Left kidney (tissue), 8 donors: ENCODE measurements around the gene SARNP. TPM values are rescaled to one million over a fixed set of nuclear protein-coding genes. Genes with fewer than 3 reads are reported as not detected.
"Not testable (repeated sequence)": the region's sequence is repeated elsewhere in the genome, so short reads cannot be mapped to it uniquely, and the experiment has no call there.

Source experiments
- DNase-seq: peaks from one replicate; pipeline ENCODE4 v3.0.0-alpha.2; 2013
- long read RNA-seq, 8 donors: transcript quantifications; one replicate each; lab custom pipeline, GENCODE V29; 2026
- polyA plus RNA-seq: library from polyadenylated mRNA; unstranded; fragments of 120-200 nt; gene quantifications from one replicate; pipeline ENCODE4 v1.2.1, GENCODE V29; 2013; ENCODE audit not compliant: insufficient read length

Gene SARNP, protein sequence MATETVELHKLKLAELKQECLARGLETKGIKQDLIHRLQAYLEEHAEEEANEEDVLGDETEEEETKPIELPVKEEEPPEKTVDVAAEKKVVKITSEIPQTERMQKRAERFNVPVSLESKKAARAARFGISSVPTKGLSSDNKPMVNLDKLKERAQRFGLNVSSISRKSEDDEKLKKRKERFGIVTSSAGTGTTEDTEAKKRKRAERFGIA
- 123 TPM for polyA plus RNA-seq
- long read RNA-seq, donor 1, transcript SARNP-201 (11 exons, 926 nt), result major isoform, 32 of 42 reads
- long read RNA-seq, donor 1, partial matches to known transcripts, result 0 of 42 reads
- long read RNA-seq, donor 1, other reads (novel, unspliced or antisense), result 7 of 42 reads
- long read RNA-seq, donor 2, transcript SARNP-201 (11 exons, 926 nt), result major isoform, 48 of 61 reads
- long read RNA-seq, donor 2, transcript SARNP-203 (10 exons, 726 nt), result minor isoform, 8 of 61 reads
- long read RNA-seq, donor 2, partial matches to known transcripts, result 0 of 61 reads
- long read RNA-seq, donor 2, other reads (novel, unspliced or antisense), result 0 of 61 reads
- long read RNA-seq, donor 3, transcript SARNP-202 (12 exons, 1,163 nt), result minor isoform, 5 of 59 reads
- long read RNA-seq, donor 3, transcript SARNP-201 (11 exons, 926 nt), result major isoform, 30 of 59 reads
- long read RNA-seq, donor 3, transcript SARNP-203 (10 exons, 726 nt), result minor isoform, 8 of 59 reads
- long read RNA-seq, donor 3, partial matches to known transcripts, result 14 of 59 reads
- long read RNA-seq, donor 3, other reads (novel, unspliced or antisense), result 0 of 59 reads
- long read RNA-seq, donor 4, partial matches to known transcripts, result 0 of 8 reads
- long read RNA-seq, donor 4, other reads (novel, unspliced or antisense), result 0 of 8 reads
- long read RNA-seq, donor 5, transcript SARNP-202 (12 exons, 1,163 nt), result minor isoform, 6 of 108 reads
- long read RNA-seq, donor 5, transcript SARNP-201 (11 exons, 926 nt), result major isoform, 84 of 108 reads
- long read RNA-seq, donor 5, partial matches to known transcripts, result 6 of 108 reads
- long read RNA-seq, donor 5, other reads (novel, unspliced or antisense), result 9 of 108 reads
- long read RNA-seq, donor 6, transcript SARNP-202 (12 exons, 1,163 nt), result minor isoform, 5 of 53 reads
- long read RNA-seq, donor 6, transcript SARNP-201 (11 exons, 926 nt), result major isoform, 44 of 53 reads
- long read RNA-seq, donor 6, partial matches to known transcripts, result 0 of 53 reads
- long read RNA-seq, donor 6, other reads (novel, unspliced or antisense), result 0 of 53 reads
- long read RNA-seq, donor 7, transcript SARNP-203 (10 exons, 726 nt), result minor isoform, 11 of 111 reads
- long read RNA-seq, donor 7, transcript SARNP-201 (11 exons, 926 nt), result major isoform, 60 of 111 reads
- long read RNA-seq, donor 7, partial matches to known transcripts, result 32 of 111 reads
- long read RNA-seq, donor 7, other reads (novel, unspliced or antisense), result 0 of 111 reads
- long read RNA-seq, donor 8, transcript SARNP-201 (11 exons, 926 nt), result major isoform, 12 of 20 reads
- long read RNA-seq, donor 8, partial matches to known transcripts, result 0 of 20 reads
- long read RNA-seq, donor 8, other reads (novel, unspliced or antisense), result 0 of 20 reads

DNA sequence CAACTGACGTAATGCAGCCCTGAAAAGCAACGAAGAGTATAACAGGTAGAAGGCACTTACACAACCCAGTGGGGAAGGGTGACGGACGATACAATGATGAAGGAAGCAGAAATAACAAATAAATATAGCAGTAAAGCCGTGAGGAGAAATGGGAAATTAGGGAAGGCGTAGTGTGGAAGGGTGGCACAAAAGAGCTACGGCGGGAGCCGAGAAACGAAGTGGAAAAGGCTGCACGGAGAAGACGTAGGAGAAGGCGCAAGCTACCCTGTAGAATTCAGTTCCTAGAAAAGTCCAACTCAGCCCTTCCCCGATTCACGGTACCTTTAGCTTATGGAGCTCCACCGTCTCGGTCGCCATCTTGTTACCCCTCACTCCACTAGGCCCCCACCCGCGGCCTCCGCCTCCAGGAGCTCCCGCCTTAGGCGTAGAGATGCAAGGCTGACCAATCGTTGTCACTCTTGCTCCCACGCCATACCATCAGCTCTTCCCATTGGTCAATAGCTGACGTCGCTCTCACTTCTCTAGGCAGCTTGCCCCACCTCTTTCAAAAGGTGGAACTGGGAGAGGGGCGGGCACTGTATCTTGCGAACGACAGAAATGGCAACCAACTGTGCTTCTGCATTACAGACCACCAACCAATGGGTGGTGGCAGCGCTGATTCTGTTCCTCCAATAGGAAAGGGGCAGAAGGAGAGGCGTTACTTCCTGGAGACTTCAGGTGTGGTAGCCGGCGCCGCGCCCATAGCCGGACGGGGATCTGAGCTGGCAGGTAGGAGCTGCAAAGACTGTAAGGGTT is at the start of gene SARNP, which contains the start of gene ORMDL2:
TSS of gene SARNP (minus strand) at position 380 of the 795 bp plus-strand sequence. CDS start at position 357, 23 bp downstream.
TSS of gene ORMDL2 (plus strand) at position 697 of the 795 bp plus-strand sequence. CDS start 959 bp downstream, outside the sequence.
- DNase-seq, result peak; percentile 100

DNA sequence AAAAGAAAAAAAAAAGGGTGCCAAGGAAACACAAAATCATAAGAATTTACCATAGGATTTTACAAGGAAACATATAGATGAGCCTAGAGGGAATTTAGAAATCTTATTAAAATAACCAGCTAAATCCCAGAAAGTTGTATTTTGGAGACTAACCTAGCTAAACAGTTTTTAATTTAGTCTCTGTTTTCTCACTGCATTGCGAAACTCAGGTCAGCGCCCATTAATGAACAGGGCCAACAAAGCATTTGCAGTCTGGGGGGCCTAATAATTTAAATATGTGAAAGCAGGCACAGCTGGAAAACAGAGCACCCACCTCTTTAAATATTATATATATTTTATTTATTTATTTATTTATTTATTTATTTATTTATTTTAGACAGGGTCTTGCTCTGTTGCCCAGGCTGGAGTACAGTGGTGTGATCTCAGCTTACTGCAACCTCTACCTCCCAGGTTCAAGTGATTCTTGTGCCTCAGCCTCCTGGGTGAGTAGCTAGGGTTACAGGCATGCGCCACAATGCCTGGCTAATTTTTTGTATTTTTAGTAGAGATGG is 49.0 kb upstream of the SARNP start:
- not testable (repeated sequence) for DNase-seq

DNA sequence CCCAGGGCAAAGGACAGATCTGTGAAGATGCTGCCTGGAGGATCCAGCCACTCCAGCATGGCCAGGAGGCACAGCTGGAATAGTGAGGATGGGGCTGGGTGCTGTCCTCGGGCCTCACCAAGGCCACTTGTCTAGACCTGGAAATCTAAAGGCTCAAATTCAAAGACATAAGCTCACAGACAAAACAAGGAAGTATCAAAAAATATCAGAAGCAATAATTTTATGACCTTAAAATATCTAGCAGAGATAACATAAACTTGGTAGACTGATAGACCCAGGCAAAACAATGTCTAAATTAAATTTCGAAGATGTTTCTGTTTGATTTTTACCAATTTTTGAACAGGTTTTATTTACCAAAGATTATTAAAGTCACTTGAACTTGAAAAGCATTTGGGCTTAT is 47.8 kb upstream of the SARNP start:
- no peak for DNase-seq

DNA sequence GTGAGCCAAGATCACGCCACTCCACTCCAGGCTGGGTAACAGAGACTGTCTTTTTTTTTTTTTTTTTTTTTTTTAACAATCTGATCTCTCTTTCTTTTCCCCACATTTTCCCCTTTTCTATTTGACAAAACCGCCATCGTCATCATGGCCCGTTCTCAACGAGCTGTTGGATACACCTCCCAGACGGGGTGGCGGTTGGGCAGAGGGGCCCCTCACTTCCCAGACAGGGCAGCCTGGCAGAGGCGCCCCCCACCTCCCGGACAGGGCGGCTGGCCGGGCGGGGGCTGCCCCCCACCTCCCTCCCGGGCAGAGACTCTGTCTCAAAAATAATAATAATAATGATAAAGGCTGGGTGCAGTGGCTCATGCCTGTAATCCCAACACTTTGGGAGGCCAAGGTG is 45.4 kb upstream of the SARNP start:
- DNase-seq, result not testable (repeated sequence)

DNA sequence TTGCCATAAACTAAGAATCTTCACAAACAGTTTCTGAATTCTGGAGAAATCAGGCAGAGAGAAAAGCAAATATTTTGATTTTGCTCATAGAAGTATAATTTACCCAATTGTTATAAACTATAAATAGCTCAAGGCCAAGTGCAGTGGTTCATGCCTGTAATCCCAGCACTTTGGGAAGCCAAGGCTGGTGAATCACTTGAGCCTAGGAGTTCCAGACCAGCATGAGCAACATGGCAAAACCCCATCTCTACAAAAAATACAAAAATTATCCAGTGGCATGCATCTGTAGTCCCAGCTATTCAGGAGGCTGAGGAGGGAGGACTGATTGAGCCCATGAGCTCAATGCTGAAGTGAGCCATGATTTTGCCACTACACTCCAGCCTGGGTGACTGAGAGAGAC is 44.8 kb upstream of the SARNP start:
- DNase-seq, result no peak

DNA sequence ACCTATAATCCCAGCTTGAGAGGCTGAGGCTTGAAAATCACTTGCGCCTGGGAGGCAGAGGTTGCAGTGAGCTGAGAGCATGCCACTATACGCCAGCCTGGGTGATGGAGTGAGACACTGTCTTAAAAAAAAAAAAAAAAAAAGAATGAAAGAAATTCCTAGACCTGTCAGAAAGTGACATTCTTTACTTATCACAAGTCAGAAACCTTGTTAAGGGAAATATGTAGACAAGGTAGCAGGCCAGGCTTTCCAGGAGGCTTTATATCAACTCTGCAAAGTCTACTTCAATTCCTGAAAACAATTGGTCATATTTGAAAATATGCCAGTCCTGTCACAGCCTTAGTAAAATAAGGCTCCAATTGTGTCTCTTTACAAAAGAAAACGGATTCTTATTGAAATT is 44.3 kb upstream of the SARNP start:
- no peak for DNase-seq

DNA sequence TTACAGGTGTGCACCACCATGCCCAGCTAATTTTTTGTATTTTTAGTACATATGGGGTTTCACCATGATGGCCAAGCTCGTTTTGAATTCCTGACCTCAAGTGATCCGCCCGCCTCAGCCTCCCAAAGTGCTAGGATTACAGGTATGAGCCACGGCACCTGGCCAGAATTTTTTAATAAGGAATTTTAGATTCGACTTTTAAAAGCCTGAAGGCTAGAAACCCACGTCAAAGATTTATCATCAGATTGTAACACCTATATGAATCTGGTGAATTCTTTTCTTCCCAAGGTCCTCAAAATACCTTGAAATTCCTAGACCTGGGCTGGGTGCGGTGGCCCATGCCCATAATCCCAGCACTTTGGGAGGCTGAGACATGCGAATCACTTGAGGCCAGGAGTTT is 43.9 kb upstream of the SARNP start:
- no peak for DNase-seq

DNA sequence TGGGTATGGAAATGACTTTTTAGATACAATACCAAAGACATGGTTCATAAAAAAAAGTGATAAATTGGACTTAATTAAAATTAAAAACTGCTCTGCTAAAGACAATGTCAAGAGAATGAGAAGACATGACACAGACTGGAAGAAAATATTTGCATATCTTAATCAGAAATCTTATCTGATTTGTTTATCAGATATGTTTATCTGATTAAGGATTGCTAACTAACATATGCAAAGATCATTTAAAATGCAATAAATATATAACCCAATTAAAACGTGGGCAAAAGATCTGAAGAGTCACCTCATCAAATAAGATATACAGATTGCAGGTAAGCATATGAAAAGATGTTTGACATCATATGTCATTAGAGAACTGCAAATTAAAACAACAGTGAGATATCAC is 35.2 kb upstream of the SARNP start:
- no peak for DNase-seq

DNA sequence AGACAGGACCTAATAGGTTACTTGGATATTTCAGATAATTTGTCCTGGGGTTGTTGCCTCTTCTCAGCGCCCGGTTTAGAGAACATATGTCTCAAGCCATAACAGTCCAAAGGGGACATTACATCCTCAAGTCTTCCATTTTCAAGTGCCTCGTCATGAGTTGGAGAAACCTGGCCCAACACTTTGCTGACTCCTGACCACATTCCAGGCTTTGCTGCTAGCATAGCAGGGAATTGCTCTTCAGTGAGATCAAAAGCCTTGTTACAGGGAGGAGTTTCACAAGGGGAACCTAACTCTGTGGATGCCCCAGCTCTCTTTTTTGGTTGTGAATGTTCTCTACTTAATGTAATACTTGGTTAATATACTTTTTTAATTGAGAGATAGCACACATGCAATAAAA is 33.4 kb upstream of the SARNP start:
- DNase-seq, result no peak

DNA sequence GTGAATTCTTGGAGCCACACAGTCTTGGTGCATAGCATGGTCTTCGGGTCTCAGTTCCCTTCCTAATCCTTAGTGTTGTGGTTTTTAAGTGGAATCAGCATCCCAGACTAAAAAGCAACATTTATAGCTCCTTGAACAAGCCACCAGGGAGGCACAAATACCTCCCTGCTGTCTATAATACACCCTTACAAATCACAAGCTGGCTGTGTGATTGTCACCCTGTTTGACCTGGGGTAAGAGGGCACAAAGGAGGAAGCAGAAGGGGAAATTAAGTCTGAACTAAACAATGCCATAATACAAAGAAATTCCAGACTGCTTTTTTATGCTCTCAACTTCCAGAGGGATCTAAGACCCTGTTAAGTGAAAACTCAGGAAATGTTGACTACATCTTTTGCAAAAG is 32.9 kb upstream of the SARNP start:
- no peak for DNase-seq

DNA sequence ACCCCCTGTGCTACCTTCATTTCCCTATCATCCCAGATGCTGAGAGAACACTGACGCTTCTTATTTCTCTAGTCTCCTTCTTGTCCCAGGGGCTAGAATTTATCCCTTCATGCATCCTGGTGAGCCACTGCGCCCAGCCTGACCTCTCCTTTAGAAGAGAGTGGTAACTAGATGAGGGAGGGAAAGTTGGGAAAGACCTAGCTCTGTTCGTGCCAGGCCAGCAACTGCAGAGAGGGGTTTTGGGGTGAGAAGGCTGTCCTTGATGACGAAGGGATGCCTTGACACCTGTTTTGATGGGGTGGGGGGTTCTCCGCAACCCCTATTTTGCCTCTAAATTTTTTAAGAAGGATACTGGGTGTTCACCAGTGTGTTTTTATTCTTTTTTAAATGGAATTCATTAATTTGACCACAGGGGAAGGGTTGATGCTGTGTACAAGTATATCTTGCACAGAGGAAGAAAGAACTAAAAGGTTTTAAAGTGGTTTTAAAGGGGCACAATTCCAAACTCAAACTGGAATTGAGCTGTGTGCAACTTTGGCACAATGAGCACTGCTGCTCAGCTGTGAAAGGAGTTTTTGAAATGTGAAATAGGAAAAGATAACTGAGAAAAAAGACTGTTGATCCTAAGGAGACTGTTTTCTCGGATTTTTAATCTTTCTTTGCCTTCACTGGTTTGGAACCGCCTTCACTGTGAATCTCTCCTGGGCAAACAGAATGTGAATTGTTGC is 32.3 kb upstream of the SARNP start:
- no peak for DNase-seq

DNA sequence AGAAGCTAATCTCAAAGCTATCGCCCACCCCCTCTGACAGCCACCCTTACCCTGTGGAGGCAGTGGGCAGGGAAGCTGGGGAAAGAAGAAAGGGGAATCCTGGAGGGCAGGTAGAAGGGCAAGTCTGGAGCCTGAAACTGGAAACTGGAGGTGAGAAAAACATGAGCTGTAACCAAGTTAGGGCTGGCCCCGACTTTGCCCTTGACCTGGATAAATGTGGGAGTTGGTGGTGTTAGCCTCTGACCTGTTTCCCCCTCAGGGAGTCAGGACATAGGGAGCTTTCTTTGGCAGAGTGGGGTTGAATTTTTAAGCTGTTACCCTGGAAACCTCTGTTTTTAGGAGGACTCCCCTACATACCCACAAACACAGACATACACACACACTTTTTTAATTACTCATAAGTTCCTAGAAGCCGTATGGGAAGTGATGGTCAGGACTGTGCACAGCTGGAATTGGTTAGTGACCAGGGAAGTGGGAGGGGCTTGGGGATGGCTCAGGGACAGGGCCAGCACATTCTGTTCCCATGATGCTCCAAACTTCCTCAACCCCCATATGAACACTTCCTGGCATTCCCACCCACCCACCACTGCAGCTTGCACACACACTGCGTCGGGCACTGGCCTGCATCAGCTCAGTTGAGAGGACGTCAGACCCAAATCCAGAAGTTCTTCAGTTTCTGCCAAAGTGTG is 30.2 kb upstream of the SARNP start:
- peak; percentile 81 for DNase-seq

DNA sequence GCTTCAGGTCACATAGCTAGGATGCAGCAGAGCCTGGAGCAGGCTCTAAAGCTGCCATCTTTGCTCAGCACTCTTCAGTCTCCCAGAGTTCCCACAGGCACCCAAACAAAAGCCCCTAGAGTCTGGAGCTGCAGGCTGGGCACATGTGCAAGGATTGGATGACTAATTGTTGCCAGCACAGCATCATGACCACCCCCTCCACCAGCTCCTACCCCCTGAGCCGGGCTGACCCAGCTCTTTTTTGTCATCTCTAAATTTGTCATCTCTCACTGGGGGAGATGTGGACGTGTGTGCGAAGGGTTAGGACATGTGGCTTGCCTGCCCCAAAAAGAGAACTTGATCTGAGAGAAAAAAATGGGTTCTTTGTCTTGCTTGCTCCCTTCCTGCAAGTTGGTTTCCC is 29.5 kb upstream of the SARNP start:
- DNase-seq, result no peak

DNA sequence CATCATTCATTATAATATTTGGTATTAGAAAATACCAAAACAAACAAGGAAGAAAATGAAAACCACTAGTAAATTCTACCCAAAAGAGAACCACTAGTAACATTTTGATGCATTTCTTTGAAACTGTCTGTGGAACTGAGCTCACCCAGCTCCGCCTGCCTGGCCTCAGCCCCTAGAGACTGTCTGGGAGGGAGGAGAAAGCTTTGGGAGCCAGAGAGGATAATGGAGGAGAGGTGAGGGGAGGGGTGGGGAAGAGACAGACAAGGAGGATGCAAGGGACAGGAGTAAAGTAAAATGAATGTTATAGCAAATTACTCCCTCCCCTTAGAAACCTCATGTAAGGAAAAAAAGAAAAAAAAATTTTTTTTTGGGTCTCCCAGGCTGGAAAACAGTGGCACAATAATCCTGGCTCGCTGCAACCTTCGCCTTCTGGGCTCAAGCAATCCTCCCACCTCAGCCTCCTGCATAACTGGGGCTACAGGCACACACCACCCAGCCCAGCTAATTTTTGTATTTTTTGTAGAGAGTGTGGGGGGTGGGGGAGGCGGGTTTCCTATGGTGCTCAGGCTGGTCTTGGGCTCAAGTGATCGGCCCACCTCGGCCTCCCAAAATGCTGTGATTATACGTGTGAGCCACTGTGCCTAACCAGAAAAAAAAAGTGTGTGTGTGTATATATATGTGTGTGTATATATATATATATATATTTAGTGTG is 28.4 kb upstream of the SARNP start:
- DNase-seq, result no peak

DNA sequence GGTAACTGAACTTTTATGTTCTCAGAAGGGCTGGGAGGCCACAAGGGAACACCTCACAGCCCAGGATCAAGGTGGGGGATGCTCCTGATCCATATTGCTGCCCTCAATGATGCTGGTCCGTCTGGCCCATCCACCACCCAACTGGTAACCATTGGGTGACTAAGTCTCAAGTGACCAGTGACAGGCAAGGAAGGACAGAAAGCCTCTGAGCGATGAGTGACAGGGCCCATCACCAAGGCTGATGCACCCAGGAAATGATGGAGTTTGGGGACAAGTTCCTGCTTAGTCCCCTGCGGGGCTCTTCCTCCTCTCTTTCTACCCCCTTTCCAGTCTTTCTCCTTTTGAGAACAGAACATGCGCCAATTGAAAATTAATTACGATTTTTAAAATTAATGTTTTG is 27.8 kb upstream of the SARNP start:
- no peak for DNase-seq

DNA sequence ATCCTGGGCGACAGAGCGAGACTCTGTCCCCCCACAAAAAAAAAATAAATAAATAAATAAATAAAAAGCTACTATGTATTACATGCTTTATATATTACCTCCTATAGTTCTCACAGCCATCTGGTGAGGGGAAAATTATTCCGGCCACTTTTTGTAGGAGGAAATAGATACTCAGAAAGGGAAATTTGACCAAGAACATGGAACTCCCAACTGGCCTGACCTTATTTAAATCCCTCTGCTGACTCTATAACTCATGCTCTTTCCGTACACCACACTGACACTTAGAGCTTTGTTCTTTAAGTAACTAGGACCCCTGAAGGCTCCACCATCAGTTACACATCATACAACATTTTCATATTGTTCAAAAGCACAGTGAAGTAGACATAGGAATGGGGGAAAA is 27.4 kb upstream of the SARNP start:
- DNase-seq, result no peak

DNA sequence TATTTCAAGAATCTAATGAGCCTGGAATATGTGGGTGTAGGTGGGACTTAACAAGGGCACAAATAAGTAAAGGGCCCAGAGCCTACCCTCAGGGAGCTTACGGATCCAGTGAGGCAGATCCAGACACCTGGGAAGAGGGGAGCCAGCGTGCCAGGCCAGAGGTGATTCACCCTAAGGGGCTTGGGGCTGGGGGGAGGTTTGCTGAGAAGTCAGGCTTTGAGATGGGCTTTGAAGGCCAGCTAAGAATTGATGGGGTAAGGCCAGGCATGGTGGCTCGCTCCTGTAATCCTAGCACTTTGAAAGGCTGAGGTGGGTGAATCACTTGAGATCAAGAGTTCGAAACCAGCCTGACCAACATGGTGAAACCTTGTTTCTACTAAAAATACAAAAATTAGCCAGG is 25.9 kb upstream of the SARNP start:
- DNase-seq, result no peak
